ENCODE measurements around the gene SNX12. TPM values are rescaled to one million over a fixed set of nuclear protein-coding genes. Genes with fewer than 3 reads are reported as not detected.

The SNX12 gene
- total RNA-seq, 1 donor from 2014 or later = 45.4 TPM

Other genes starting within 250 kb of the SNX12 start
- gene TEX11, start 159.6 kb downstream of the SNX12 start, total RNA-seq = not detected
- gene SLC7A3, start 137.2 kb downstream of the SNX12 start, total RNA-seq = not detected
- 56.3 TPM for gene FOXO4, start 27.5 kb upstream of the SNX12 start, total RNA-seq
- gene CXorf65, start 38.4 kb upstream of the SNX12 start, total RNA-seq = not detected
- gene IL2RG, start 43.2 kb upstream of the SNX12 start, total RNA-seq = 3.0 TPM
- gene MED12, start 50.3 kb upstream of the SNX12 start, total RNA-seq = 18.3 TPM
- gene NLGN3, start 76.5 kb upstream of the SNX12 start, total RNA-seq = 0.92 TPM
- gene GJB1, start 154.9 kb upstream of the SNX12 start, total RNA-seq = not detected
- 16.3 TPM for gene ZMYM3, start 185.8 kb upstream of the SNX12 start, total RNA-seq
- gene NONO, start 215.3 kb upstream of the SNX12 start, total RNA-seq = 105 TPM
- gene ITGB1BP2, start 233.4 kb upstream of the SNX12 start, total RNA-seq = 88.6 TPM